Cardiac muscle cell (in vitro differentiated cells and primary cell): ENCODE results near the gene RECQL5. TPM values are rescaled to one million over a fixed set of nuclear protein-coding genes. Genes with fewer than 3 reads are reported as not detected.

ENCODE experiments used
- DNase-seq, 2 donors: peaks; one replicate each; pipeline versions ENCODE4 v3.0.0 to v3.0.0-alpha.2; 2010 to 2017; ENCODE audit warnings: low read depth in 1 of 2, low spot score in 1 of 2
- H3K27ac ChIP-seq: fragments of 200-600 bp; sonication (generic); 2 replicates; pipeline ENCODE4 v1.5.1; 2016
- H3K27me3 ChIP-seq: fragments of 200-600 bp; sonication (generic); 2 replicates; pipeline ENCODE4 v1.6.0; 2016; ENCODE audit warnings: control low read depth
- H3K36me3 ChIP-seq: fragments of 200-600 bp; sonication (generic); 2 replicates; pipeline ENCODE4 v1.5.1; 2016; ENCODE audit warnings: control low read depth
- H3K4me1 ChIP-seq: fragments of 200-600 bp; sonication (generic); 2 replicates; pipeline ENCODE4 v1.8.1; 2017; ENCODE audit warnings: low read depth, mild to moderate bottlenecking, mixed run types
- H3K4me3 ChIP-seq: fragments of 200-600 bp; sonication (generic); 2 replicates; pipeline ENCODE4 v1.5.1; 2016; ENCODE audit warnings: mild to moderate bottlenecking
- H3K9me3 ChIP-seq: fragments of 200-600 bp; sonication (generic); 2 replicates; pipeline ENCODE4 v1.5.1; 2017; ENCODE audit warnings: low read depth, mild to moderate bottlenecking, control low read depth
- polyA plus RNA-seq: library from polyadenylated mRNA; unstranded; fragments of >200 nt; fragmentation: Nextera tagmentation; extraction: Ambion mirVana; gene quantifications from 2 replicates; pipeline ENCODE4 v1.2.1, GENCODE V29; 2016
- total RNA-seq: library from RNA; depleted of rRNA; stranded (reverse); fragments of >200 nt; gene quantifications from 2 replicates; pipeline ENCODE4 v1.2.3, GENCODE V29; 2016
- TF ChIP-seq, protein P1 (sequence below): IDR thresholded peaks from 2 replicates; pipeline ENCODE4 v1.5.1; 2012; ENCODE audit warnings: low read depth, mild to moderate bottlenecking, low read length

RECQL5 gene
- total and polyA plus RNA-seq, 2 experiments from 2014 or later = 28.6 to 43.1 TPM

GRCh38 chr17:75592348-75593020 is 74.5 kb downstream of the RECQL5 start:
- H3K36me3 ChIP-seq = no peaks in the 10 kb centered on the region
- TF ChIP-seq, protein P1, sequence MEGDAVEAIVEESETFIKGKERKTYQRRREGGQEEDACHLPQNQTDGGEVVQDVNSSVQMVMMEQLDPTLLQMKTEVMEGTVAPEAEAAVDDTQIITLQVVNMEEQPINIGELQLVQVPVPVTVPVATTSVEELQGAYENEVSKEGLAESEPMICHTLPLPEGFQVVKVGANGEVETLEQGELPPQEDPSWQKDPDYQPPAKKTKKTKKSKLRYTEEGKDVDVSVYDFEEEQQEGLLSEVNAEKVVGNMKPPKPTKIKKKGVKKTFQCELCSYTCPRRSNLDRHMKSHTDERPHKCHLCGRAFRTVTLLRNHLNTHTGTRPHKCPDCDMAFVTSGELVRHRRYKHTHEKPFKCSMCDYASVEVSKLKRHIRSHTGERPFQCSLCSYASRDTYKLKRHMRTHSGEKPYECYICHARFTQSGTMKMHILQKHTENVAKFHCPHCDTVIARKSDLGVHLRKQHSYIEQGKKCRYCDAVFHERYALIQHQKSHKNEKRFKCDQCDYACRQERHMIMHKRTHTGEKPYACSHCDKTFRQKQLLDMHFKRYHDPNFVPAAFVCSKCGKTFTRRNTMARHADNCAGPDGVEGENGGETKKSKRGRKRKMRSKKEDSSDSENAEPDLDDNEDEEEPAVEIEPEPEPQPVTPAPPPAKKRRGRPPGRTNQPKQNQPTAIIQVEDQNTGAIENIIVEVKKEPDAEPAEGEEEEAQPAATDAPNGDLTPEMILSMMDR = no peak
- no peaks in the 10 kb centered on the region for H3K4me1 ChIP-seq
- no peaks in the 10 kb centered on the region for H3K9me3 ChIP-seq
- H3K4me3 ChIP-seq = no peak overlapping the region
- no peak for DNase-seq
- no peaks in the 10 kb centered on the region for H3K27me3 ChIP-seq
- H3K27ac ChIP-seq = no peak overlapping the region

- no peaks in the 10 kb centered on the region for H3K36me3 ChIP-seq
- no peaks in the 10 kb centered on the region for H3K9me3 ChIP-seq
- no peak for DNase-seq
- TF ChIP-seq, protein P1 = no peak
- no peak overlapping the region for H3K4me3 ChIP-seq
- H3K4me1 ChIP-seq = no peaks in the 10 kb centered on the region
- H3K27me3 ChIP-seq = no peaks in the 10 kb centered on the region
- no peak overlapping the region for H3K27ac ChIP-seq
Measured at GRCh38 chr17:75591722-75592302, 75.1 kb downstream of the RECQL5 start.

DNA sequence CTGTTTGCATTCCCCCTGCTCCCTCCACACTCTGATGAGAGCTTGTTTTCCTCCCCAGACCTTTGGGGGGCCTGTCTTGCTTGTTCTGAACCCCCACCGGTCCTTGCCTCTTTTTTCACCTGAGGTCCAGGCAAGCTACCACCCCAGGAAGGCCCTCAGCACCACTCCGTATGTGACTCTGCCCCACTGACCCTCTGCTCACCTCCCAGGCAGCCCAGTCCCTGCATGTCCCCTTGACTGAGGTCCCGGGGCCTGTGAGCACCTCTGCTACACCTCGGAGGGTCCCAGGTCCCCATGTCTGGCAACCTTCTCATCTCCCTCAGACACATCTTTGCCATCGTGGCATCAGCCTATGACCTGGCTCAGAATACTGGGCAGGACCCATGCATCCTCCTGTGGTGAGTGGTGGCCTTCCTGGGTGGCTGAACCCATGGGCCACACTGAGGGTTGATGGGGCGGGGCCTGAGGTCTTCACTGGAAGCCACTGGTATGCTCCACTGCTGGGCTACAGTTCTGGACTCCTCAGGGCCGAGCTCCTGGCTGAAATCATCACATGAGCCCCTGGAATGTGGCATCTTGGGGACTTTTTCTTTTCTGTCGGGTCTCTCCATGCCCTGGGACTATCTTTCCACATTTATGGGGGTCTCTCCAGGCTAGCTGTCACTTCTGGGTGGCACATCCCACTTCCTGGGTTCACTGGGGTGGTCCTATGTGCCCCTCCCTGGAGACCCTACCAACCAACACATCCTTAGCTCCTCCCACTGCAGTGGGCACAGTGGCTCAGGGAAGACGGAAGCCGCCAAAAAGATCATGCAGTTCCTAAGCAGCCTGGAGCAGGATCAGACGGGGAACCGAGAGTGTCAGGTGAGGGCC is 75.9 kb downstream of the RECQL5 start:
- no peaks in the 10 kb centered on the region for H3K9me3 ChIP-seq
- H3K4me3 ChIP-seq = no peak overlapping the region
- H3K27ac ChIP-seq = no peak overlapping the region
- H3K27me3 ChIP-seq = no peaks in the 10 kb centered on the region
- H3K4me1 ChIP-seq = no peaks in the 10 kb centered on the region
- DNase-seq = no peak
- TF ChIP-seq, protein P1 = no peak
- H3K36me3 ChIP-seq = no peaks in the 10 kb centered on the region

DNA sequence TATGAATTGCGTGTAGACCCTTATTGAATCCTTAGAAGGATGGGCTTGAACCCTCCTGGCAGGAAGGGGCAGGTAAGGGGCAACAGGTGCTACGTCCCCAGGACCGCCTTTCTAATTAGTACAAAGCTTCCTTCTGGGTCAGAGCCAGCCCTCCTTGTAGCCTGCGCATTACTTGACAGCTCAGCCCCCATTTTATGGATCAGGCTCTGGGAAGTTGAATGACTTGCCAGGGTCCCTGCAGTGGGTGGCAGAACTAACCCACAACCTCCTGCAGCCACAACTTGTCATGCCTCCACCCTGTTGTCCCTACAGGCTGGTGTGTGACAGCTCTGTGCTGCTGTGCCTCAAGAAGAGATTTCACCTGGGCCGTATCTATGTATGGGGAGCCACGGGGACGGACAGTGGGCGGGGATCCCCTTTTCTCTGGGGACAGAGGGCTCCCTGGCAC is 76.6 kb downstream of the RECQL5 start:
- Histone ChIP-seq H3K9me3 (no peaks in the 10 kb centered on the region), H3K4me1 (no peaks in the 10 kb centered on the region), H3K27me3 (no peaks in the 10 kb centered on the region), H3K4me3 (no peak overlapping the region), H3K27ac (no peak overlapping the region), H3K36me3 (no peaks in the 10 kb centered on the region)
- TF ChIP-seq, protein P1 = no peak
- no peak for DNase-seq

DNA sequence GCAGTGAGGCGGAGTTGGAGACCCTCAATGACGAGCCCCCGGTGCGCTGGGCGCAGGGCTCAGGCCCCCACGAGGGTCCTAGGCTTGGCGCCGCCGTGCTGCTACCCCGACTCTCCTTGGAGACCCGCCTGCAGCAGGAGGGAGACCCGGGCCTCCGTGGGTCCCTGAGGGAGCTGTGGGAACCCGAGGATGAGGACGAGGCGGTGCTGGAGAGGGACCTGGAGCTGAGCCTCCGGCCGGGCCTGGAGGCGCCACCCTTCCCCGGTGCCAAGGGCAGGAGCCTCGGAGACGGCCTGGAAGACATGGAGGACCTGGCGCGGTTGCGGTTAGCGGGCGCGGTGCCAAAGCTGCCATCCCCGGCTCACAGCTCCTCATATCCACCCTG is 77.0 kb downstream of the RECQL5 start:
- H3K36me3 ChIP-seq = no peaks in the 10 kb centered on the region
- DNase-seq = no peak
- H3K27me3 ChIP-seq = no peaks in the 10 kb centered on the region
- H3K4me1 ChIP-seq = no peaks in the 10 kb centered on the region
- TF ChIP-seq, protein P1 = no peak
- H3K9me3 ChIP-seq = no peaks in the 10 kb centered on the region
- no peak overlapping the region for H3K27ac ChIP-seq
- peak overlapping the region; percentile 27 for H3K4me3 ChIP-seq
